ENCODE results near the gene MTMR12. TPM values are rescaled to one million over a fixed set of nuclear protein-coding genes. Genes with fewer than 3 reads are reported as not detected.

The MTMR12 gene
- total and polyA plus RNA-seq, 4 donors: 7.8 to 43.3 (median 23.8) TPM

GRCh38 chr5:32273821-32274220 is 38.9 kb downstream of the MTMR12 start:
- TF ChIP-seq CTCF (IDR thresholded peaks at IDR 0.05; ENCODE audit: control extremely low read depth, extremely low read depth): no peak
- no peak overlapping the region for H3K9ac ChIP-seq (ENCODE audit: insufficient read depth in 1 of 2, low read length in 2 of 2)
- WGBS, 2 donors: 86 to 94% methylated on average over 2 of the region's 2 CpGs
- H3K4me1 ChIP-seq (ENCODE audit: control insufficient read depth in 5 of 5, insufficient read depth in 5 of 5, low read length in 5 of 5): peaks cover 2 to 17% (median 9%) of the 10 kb centered on the region in 5 donors
- H3K27ac ChIP-seq (ENCODE audit: low read depth in 1 of 2, low read length in 1 of 2): no peak overlapping the region
- H3K9me3 ChIP-seq (ENCODE audit: control insufficient read depth in 4 of 4, insufficient read depth in 3 of 4, low read length in 3 of 4): no peaks in the 10 kb centered on the region
- H3K4me3 ChIP-seq: no peak overlapping the region
- H3K27me3 ChIP-seq (ENCODE audit: control insufficient read depth in 3 of 3, insufficient read depth in 3 of 3, low read length in 2 of 3): no peaks in the 10 kb centered on the region
- H3K36me3 ChIP-seq (ENCODE audit: control insufficient read depth in 4 of 4, insufficient read depth in 4 of 4, low read length in 4 of 4): peaks cover 6 to 29% (median 20%) of the 10 kb centered on the region in 4 donors
- ATAC-seq (ENCODE audit: insufficient read depth, low FRiP score) (no peak), DNase-seq (no peak)

- Histone ChIP-seq H3K4me1 (ENCODE audit: control insufficient read depth in 5 of 5, insufficient read depth in 5 of 5, low read length in 5 of 5) (peaks cover 2 to 12% (median 9%) of the 10 kb centered on the region in 5 donors), H3K9me3 (ENCODE audit: control insufficient read depth in 4 of 4, insufficient read depth in 3 of 4, low read length in 3 of 4) (no peaks in the 10 kb centered on the region), H3K9ac (ENCODE audit: insufficient read depth in 1 of 2, low read length in 2 of 2) (no peak overlapping the region), H3K4me3 (no peak overlapping the region), H3K36me3 (ENCODE audit: control insufficient read depth in 4 of 4, insufficient read depth in 4 of 4, low read length in 4 of 4) (peaks cover 6 to 33% (median 25%) of the 10 kb centered on the region in 4 donors), H3K27ac (ENCODE audit: low read depth in 1 of 2, low read length in 1 of 2) (no peak overlapping the region), H3K27me3 (ENCODE audit: control insufficient read depth in 3 of 3, insufficient read depth in 3 of 3, low read length in 2 of 3) (no peaks in the 10 kb centered on the region)
- ATAC-seq (ENCODE audit: insufficient read depth, low FRiP score) (no peak), DNase-seq (no peak)
- 96 to 98% methylated on average over 2 of the region's 2 CpGs for WGBS, 2 donors
- TF ChIP-seq CTCF (IDR thresholded peaks at IDR 0.05; ENCODE audit: control extremely low read depth, extremely low read depth): no peak
These were observed 40.0 kb downstream of the MTMR12 start for GRCh38 chr5:32272746-32273145.

GRCh38 chr5:32270946-32271345 is 41.8 kb downstream of the MTMR12 start:
- Histone ChIP-seq H3K36me3 (ENCODE audit: control insufficient read depth in 4 of 4, insufficient read depth in 4 of 4, low read length in 4 of 4) (peaks cover 6 to 37% (median 27%) of the 10 kb centered on the region in 4 donors), H3K9me3 (ENCODE audit: control insufficient read depth in 4 of 4, insufficient read depth in 3 of 4, low read length in 3 of 4) (no peaks in the 10 kb centered on the region), H3K4me3 (no peak overlapping the region), H3K4me1 (ENCODE audit: control insufficient read depth in 5 of 5, insufficient read depth in 5 of 5, low read length in 5 of 5) (peaks cover under 1 to 9% (median 7%) of the 10 kb centered on the region in 5 donors), H3K27ac (ENCODE audit: low read depth in 1 of 2, low read length in 1 of 2) (no peak overlapping the region), H3K9ac (ENCODE audit: insufficient read depth in 1 of 2, low read length in 2 of 2) (no peak overlapping the region), H3K27me3 (ENCODE audit: control insufficient read depth in 3 of 3, insufficient read depth in 3 of 3, low read length in 2 of 3) (no peaks in the 10 kb centered on the region)
- no peak for TF ChIP-seq CTCF (IDR thresholded peaks at IDR 0.05; ENCODE audit: control extremely low read depth, extremely low read depth)
- no peak for DNase-seq
- WGBS, 2 donors: 97 to 100% methylated on average over 1 of the region's 1 CpG
- ATAC-seq (ENCODE audit: insufficient read depth, low FRiP score): no peak

- DNase-seq (no peak), ATAC-seq (ENCODE audit: insufficient read depth, low FRiP score) (no peak)
- Histone ChIP-seq H3K27me3 (ENCODE audit: control insufficient read depth in 3 of 3, insufficient read depth in 3 of 3, low read length in 2 of 3) (no peaks in the 10 kb centered on the region), H3K27ac (ENCODE audit: low read depth in 1 of 2, low read length in 1 of 2) (no peak overlapping the region), H3K4me3 (no peak overlapping the region), H3K9ac (ENCODE audit: insufficient read depth in 1 of 2, low read length in 2 of 2) (no peak overlapping the region), H3K36me3 (ENCODE audit: control insufficient read depth in 4 of 4, insufficient read depth in 4 of 4, low read length in 4 of 4) (peaks cover 9 to 42% (median 28%) of the 10 kb centered on the region in 4 donors), H3K4me1 (ENCODE audit: control insufficient read depth in 5 of 5, insufficient read depth in 5 of 5, low read length in 5 of 5) (peaks cover 0 to 4% (median 3%) of the 10 kb centered on the region in 5 donors), H3K9me3 (ENCODE audit: control insufficient read depth in 4 of 4, insufficient read depth in 3 of 4, low read length in 3 of 4) (no peaks in the 10 kb centered on the region)
- WGBS, 2 donors: 94% methylated on average over 4 of the region's 4 CpGs
- no peak for TF ChIP-seq CTCF (IDR thresholded peaks at IDR 0.05; ENCODE audit: control extremely low read depth, extremely low read depth)
These were observed 42.6 kb downstream of the MTMR12 start for GRCh38 chr5:32270178-32270577.
